Smooth muscle cell (in vitro differentiated cells): Measurements from ENCODE around the gene CDK5RAP2. TPM values are rescaled to one million over a fixed set of nuclear protein-coding genes. Genes with fewer than 3 reads are reported as not detected.

Experiments
- DNase-seq: peaks from one replicate; lab custom pipeline; 2025; ENCODE audit not compliant: unreplicated experiment; lab: John Stamatoyannopoulos, UW
- H2AFZ ChIP-seq: fragments of 200-600 bp; sonication (generic); 2 replicates; pipeline ENCODE4 v1.6.0; 2016; ENCODE audit warnings: antibody characterized with exemption, low read depth, mild to moderate bottlenecking
- H3F3A ChIP-seq: fragments of 200-600 bp; sonication (generic); 2 replicates; pipeline ENCODE4 v1.6.0; 2017; ENCODE audit warnings: antibody characterized with exemption, low read depth
- H3K27ac ChIP-seq: fragments of 200-600 bp; sonication (generic); 2 replicates; pipeline ENCODE4 v1.5.1; 2016; ENCODE audit warnings: low read depth, mild to moderate bottlenecking
- H3K27me3 ChIP-seq: fragments of 200-600 bp; sonication (generic); 2 replicates; pipeline ENCODE4 v1.6.1; 2016; ENCODE audit warnings: low read depth, mild to moderate bottlenecking
- H3K36me3 ChIP-seq: fragments of 200-600 bp; sonication (generic); 2 replicates; pipeline ENCODE4 v1.5.1; 2016; ENCODE audit warnings: low read depth
- H3K4me1 ChIP-seq: fragments of 200-600 bp; sonication (generic); 2 replicates; pipeline ENCODE4 v1.5.1; 2016; ENCODE audit warnings: low read depth
- H3K4me2 ChIP-seq: fragments of 200-600 bp; sonication (generic); 2 replicates; pipeline ENCODE4 v1.6.0; 2016; ENCODE audit warnings: mild to moderate bottlenecking
- H3K4me3 ChIP-seq: fragments of 200-600 bp; sonication (generic); 2 replicates; pipeline ENCODE4 v1.5.1; 2016; ENCODE audit warnings: mild to moderate bottlenecking
- H3K79me2 ChIP-seq: fragments of 200-600 bp; sonication (generic); 2 replicates; pipeline ENCODE4 v1.6.0; 2016; ENCODE audit warnings: low read depth, mild to moderate bottlenecking
- H3K9ac ChIP-seq: fragments of 200-600 bp; sonication (generic); 2 replicates; pipeline ENCODE4 v1.6.0; 2016; ENCODE audit warnings: low read depth
- H3K9me3 ChIP-seq: fragments of 200-600 bp; sonication (generic); replicated peaks from 2 replicates; pipeline ENCODE4 v1.5.1; 2016; ENCODE audit warnings: low read depth
- H4K20me1 ChIP-seq: fragments of 200-600 bp; sonication (generic); 2 replicates; pipeline ENCODE4 v1.6.0; 2016; ENCODE audit warnings: low read depth
- WGBS: methylation state at CpG from one replicate; pipeline ENCODE4 v1.1.7; 2016; ENCODE audit warnings: low lambda C conversion rate; 5-methylcytosine and 5-hydroxymethylcytosine counted together
- polyA plus RNA-seq: library from polyadenylated mRNA; unstranded; fragments of >200 nt; fragmentation: Nextera tagmentation; extraction: Ambion mirVana; gene quantifications from 2 replicates; pipeline ENCODE4 v1.2.1, GENCODE V29; 2016
- total RNA-seq: library from RNA; depleted of rRNA; stranded (reverse); fragments of >200 nt; gene quantifications from 2 replicates; pipeline ENCODE4 v1.2.3, GENCODE V29; 2014
- TF ChIP-seq, protein P1 (sequence below): fragments of 200-600 bp; sonication (generic); IDR thresholded peaks from 2 replicates; pipeline ENCODE4 v1.5.1; 2017; ENCODE audit warnings: borderline replicate concordance, mild to moderate bottlenecking, antibody characterized with exemption; ENCODE audit not compliant: insufficient read depth, poor library complexity, severe bottlenecking

CDK5RAP2 gene
- total and polyA plus RNA-seq, 2 experiments from 2014 or later, result 33.7 to 38.3 TPM

DNA sequence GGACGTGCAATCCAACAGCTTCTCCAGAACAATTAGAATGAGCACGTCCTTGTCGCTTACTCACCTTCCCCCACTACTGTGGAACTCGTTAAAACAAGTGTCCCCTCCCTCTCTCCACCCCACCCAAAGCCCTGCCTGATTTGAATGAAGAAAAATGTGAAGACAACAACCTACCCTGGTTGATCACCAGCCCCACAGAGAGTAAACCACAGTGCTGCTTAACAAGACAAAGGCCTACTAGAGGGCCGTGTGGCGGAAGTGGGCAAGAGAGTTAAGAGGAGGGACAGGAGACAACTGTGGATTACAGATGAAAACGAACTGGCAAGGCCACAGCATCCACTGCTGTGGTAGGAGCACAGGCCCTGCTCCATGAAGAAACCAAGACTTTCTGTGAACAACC, 51.1 kb downstream of the CDK5RAP2 start:
- Histone ChIP-seq H3K9me3 (no peaks in the 10 kb centered on the region), H3K79me2 (no peaks in the 10 kb centered on the region), H3K36me3 (no peaks in the 10 kb centered on the region), H3K27me3 (no peaks in the 10 kb centered on the region), H4K20me1 (no peaks in the 10 kb centered on the region), H3K4me2 (no peak overlapping the region), H3K4me1 (no peaks in the 10 kb centered on the region), H3K27ac (no peak overlapping the region), H2AFZ (no peak overlapping the region), H3K4me3 (no peak overlapping the region), H3K9ac (no peak overlapping the region), H3F3A (no peaks in the 10 kb centered on the region)
- WGBS, result 85% methylated on average over 7 of the region's 7 CpGs
- DNase-seq, result no peak
- TF ChIP-seq, protein P1, sequence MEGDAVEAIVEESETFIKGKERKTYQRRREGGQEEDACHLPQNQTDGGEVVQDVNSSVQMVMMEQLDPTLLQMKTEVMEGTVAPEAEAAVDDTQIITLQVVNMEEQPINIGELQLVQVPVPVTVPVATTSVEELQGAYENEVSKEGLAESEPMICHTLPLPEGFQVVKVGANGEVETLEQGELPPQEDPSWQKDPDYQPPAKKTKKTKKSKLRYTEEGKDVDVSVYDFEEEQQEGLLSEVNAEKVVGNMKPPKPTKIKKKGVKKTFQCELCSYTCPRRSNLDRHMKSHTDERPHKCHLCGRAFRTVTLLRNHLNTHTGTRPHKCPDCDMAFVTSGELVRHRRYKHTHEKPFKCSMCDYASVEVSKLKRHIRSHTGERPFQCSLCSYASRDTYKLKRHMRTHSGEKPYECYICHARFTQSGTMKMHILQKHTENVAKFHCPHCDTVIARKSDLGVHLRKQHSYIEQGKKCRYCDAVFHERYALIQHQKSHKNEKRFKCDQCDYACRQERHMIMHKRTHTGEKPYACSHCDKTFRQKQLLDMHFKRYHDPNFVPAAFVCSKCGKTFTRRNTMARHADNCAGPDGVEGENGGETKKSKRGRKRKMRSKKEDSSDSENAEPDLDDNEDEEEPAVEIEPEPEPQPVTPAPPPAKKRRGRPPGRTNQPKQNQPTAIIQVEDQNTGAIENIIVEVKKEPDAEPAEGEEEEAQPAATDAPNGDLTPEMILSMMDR, result no peak

DNA sequence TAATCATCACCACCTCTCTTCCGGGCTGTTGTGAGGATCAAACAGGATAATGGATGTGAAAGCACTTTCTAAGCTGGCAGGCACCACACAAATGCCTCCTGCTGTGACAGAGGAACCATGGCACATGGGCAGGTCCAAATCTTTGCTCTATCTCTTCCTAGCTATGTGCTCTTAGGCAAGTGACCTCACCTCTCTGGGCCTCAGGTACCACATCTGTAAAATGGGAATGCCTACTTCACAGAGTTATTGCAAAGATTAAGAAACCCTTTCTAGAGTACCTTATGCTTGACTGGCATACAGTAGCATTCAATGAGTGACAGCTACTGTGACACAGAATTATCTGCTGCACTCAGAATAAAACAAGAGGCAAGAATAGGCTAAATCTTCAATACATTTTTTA, 51.6 kb downstream of the CDK5RAP2 start:
- Histone ChIP-seq H3K9ac (no peak overlapping the region), H3F3A (no peaks in the 10 kb centered on the region), H3K27me3 (no peaks in the 10 kb centered on the region), H4K20me1 (no peaks in the 10 kb centered on the region), H3K79me2 (no peaks in the 10 kb centered on the region), H3K9me3 (no peaks in the 10 kb centered on the region), H3K4me2 (no peak overlapping the region), H3K27ac (no peak overlapping the region), H3K4me1 (no peaks in the 10 kb centered on the region), H2AFZ (no peak overlapping the region), H3K4me3 (no peak overlapping the region), H3K36me3 (no peaks in the 10 kb centered on the region)
- TF ChIP-seq, protein P1, result no peak
- 93% methylated on average over 1 of the region's 1 CpG for WGBS
- no peak for DNase-seq

DNA sequence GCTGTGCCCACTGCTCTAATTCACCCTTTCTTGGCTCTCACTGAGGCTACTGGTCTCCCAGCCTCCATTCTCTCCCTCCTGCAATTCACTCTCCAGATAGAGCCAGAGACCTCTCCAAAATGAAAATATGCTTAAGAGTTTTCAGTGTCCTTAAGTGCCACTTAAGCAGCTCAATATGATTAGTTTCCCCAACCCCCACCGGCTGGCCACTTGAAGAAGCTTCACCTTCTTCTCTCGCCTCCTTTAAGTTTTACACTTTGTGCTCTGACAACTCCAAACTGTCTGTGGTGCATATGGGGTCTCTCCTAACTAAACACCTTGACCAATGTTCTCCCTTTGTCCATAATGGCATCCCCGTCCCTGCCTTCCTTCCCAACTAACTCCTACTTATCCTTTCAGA, 53.4 kb downstream of the CDK5RAP2 start:
- Histone ChIP-seq H4K20me1 (no peaks in the 10 kb centered on the region), H3K9me3 (no peaks in the 10 kb centered on the region), H3K4me2 (no peak overlapping the region), H3K27me3 (no peaks in the 10 kb centered on the region), H2AFZ (no peak overlapping the region), H3K27ac (no peak overlapping the region), H3K9ac (no peak overlapping the region), H3K79me2 (no peaks in the 10 kb centered on the region), H3K4me3 (no peak overlapping the region), H3K36me3 (no peaks in the 10 kb centered on the region), H3F3A (no peaks in the 10 kb centered on the region), H3K4me1 (no peaks in the 10 kb centered on the region)
- TF ChIP-seq, protein P1, result no peak
- no peak for DNase-seq
- WGBS, result 100% methylated on average over 3 of the region's 3 CpGs

DNA sequence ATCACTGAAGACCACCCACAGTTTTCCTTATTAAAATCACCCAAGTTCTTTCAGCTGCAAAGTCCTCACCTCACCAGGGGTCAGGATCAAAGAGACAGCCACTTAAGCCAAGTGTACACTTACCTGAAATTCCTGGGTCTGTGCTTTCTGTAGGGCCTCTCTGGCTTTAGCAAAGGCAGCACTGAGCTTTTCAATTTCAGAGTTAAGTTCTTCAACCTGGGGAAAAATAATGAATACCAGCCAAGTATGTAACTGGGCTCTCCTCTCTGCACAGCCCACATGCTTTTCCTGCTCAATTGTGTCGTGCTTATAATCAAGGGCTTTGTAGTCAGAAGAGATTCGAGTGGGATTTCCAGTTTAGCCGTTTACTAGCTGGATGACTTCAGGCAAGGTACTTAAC, 55.1 kb downstream of the CDK5RAP2 start:
- no peak overlapping the region for H3K4me2 ChIP-seq
- no peaks in the 10 kb centered on the region for H3F3A ChIP-seq
- H3K4me1 ChIP-seq, result no peaks in the 10 kb centered on the region
- no peaks in the 10 kb centered on the region for H4K20me1 ChIP-seq
- TF ChIP-seq, protein P1, result no peak
- WGBS, result 69% methylated on average over 3 of the region's 3 CpGs
- H2AFZ ChIP-seq, result no peak overlapping the region
- H3K9me3 ChIP-seq, result no peaks in the 10 kb centered on the region
- no peak for DNase-seq
- H3K4me3 ChIP-seq, result no peak overlapping the region
- H3K27me3 ChIP-seq, result no peaks in the 10 kb centered on the region
- H3K36me3 ChIP-seq, result no peaks in the 10 kb centered on the region
- H3K79me2 ChIP-seq, result no peaks in the 10 kb centered on the region
- H3K27ac ChIP-seq, result no peak overlapping the region
- no peak overlapping the region for H3K9ac ChIP-seq
